GM12875 (cell line): ENCODE results near the gene AKT1.

Experiments
- H3K4me3 ChIP-seq: one replicate; pipeline ENCODE4 v1.5.1; 2011; ENCODE audit warnings: low read depth, low read length, control low read depth
- TF ChIP-seq, protein P1 (sequence below): IDR thresholded peaks from 2 replicates; pipeline ENCODE4 v1.5.1; 2011; ENCODE audit warnings: low read depth, mild to moderate bottlenecking, control low read depth, inconsistent platforms, low read length, moderate library complexity, borderline replicate concordance; ENCODE audit not compliant: insufficient read depth

The AKT1 gene

DNA sequence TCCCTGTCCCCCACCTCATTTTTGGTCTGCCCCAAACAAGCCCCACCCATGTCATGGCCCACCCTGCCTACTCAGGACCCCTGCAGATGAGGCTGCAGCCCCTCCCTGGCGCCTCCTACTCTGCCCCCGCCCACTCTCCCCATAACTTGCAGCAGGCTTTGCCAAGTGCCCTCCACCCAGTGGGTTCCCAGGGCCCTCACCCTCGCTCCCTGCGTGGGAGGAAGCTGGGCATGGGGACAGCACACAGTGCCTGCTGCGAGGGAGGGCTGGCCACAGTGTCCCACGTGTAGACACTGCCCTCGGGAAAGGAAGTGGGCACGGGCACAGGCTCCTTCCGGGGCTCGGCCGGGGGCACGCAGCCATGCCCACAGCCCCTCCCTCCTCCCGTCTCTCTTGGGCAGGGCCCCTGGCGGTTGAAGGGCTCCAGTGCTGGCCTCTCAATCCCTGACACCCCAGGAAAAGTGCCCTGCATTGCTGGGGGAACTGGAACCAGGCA is 9.4 kb downstream of the AKT1 start:
- H3K4me3 ChIP-seq = no peak overlapping the region
- TF ChIP-seq, protein P1, sequence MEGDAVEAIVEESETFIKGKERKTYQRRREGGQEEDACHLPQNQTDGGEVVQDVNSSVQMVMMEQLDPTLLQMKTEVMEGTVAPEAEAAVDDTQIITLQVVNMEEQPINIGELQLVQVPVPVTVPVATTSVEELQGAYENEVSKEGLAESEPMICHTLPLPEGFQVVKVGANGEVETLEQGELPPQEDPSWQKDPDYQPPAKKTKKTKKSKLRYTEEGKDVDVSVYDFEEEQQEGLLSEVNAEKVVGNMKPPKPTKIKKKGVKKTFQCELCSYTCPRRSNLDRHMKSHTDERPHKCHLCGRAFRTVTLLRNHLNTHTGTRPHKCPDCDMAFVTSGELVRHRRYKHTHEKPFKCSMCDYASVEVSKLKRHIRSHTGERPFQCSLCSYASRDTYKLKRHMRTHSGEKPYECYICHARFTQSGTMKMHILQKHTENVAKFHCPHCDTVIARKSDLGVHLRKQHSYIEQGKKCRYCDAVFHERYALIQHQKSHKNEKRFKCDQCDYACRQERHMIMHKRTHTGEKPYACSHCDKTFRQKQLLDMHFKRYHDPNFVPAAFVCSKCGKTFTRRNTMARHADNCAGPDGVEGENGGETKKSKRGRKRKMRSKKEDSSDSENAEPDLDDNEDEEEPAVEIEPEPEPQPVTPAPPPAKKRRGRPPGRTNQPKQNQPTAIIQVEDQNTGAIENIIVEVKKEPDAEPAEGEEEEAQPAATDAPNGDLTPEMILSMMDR = no peak

- TF ChIP-seq, protein P1 = no peak
- H3K4me3 ChIP-seq = no peak overlapping the region
Observed at GRCh38 chr14:104785708-104786080, 9.9 kb downstream of the AKT1 start.

DNA sequence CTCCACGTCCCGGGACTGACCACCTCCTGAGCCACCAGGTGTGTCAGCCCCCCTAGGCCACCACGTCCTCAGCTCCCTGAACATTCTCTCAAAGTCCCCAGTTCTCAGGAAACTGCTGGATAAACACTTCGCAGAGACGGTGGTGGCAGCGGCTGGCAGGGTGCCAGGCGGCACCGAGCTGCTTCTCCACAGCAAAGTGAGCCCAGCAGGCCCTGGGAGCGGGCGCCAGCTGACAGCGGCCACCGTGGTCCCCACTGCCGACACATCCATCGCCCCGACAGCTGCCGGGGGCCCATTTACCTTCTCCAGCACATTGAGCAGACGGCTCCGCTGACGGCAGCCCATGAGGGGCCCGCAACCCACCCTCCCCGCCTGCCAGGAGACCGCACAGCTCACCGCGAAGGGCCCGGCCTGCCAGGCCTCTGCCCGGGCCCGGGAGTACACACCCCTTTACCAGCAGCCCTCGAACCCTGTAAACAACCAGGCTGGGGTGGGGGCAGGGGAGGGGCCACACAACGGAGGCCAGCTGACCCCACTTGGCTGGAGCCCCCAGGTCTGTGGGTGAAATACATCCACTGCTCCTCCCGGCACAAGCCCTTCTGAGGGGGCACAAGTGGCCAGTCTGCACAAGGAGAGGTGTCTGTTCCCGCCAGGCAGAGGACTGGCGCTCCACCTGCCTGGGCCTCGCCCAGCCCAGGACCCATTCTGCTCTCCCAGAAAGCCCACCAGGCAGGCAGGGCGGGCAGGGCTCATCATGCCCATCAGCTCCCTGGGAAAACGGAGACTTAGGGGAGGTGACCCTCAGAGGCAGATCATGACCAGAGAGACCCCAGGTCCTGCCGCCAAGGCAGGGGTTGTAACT is 10.5 kb downstream of the AKT1 start:
- no peak overlapping the region for H3K4me3 ChIP-seq
- TF ChIP-seq, protein P1 = no peak

DNA sequence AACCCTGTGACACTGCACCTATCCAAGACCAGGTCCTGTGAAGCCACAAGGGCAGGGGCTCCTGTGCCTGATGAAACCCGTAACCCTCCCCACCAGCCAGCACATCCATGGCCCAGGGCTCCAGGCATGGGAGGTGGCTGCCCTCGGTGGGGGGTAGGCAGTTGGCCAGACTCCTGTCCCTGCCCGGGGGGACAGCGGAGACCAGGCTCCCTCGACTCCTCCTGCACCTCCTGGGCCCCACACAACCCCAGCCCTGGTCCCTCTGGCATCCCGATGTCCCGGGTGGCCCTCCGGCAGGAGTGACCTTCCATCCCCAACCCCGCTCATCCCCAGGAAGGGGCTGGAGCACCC is 11.4 kb downstream of the AKT1 start:
- no peak overlapping the region for H3K4me3 ChIP-seq
- TF ChIP-seq, protein P1 = no peak

GRCh38 chr14:104783484-104784217 is 11.9 kb downstream of the AKT1 start:
- TF ChIP-seq, protein P1 = no peak
- H3K4me3 ChIP-seq = no peak overlapping the region

DNA sequence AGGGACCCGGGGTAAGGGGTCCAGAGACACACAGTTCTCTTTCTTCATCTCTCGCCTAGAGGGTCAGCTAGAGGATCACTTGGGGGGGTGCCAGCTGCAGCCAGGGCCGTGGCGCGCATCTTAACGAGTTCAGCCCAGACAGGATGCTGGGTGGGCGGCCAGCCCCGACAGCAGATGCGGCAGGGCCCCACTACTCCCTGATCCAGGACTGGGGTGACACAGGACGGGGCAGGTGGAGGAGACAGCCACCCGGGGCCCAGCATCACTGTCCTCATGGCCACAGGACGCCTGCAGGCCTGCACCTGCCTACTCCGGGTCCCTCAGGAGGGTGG is 12.8 kb downstream of the AKT1 start:
- TF ChIP-seq, protein P1 = no peak
- no peak overlapping the region for H3K4me3 ChIP-seq
